ENCODE results near the gene ARID1B. TPM values are rescaled to one million over a fixed set of nuclear protein-coding genes. Genes with fewer than 3 reads are reported as not detected.
A peak's percentile ranks its signal among the peaks of the same experiment; 100 is the strongest.

Gene ARID1B
- total RNA-seq, 1 experiment from 2014 or later: 60.3 TPM

- Mint-ChIP-seq H3K4me1 (peaks cover 59% of the 10 kb centered on the region), H3K4me3 (no peak overlapping the region), H3K36me3 (peaks cover 4% of the 10 kb centered on the region; the same call in 1 of the 2 replicates), H3K27me3 (ENCODE audit: low read depth) (no peaks in the 10 kb centered on the region), H3K27ac (0 out of 2 replicates have a peak overlapping the region, but pooled peaks have one; percentile 24), H3K9me3 (no peaks in the 10 kb centered on the region)
- POLR2A ChIA-PET: no interaction called here
- DNase-seq (ENCODE audit: low spot score) (no peak), ATAC-seq (no peak)
- CTCF ChIA-PET: no interaction called here
- TF ChIP-seq MLX (CRISPR knock-in tag; IDR thresholded peaks at IDR 0.05) (no peak), ARID4B (CRISPR knock-in tag; IDR thresholded peaks at IDR 0.05; ENCODE audit: borderline replicate concordance) (no peak), ZNF416 (CRISPR knock-in tag; IDR thresholded peaks at IDR 0.05) (no peak), NR3C1 (CRISPR knock-in tag; conservative IDR thresholded peaks at IDR 0.05; ENCODE audit: low read depth) (no peak), NFATC4 (CRISPR knock-in tag; IDR thresholded peaks at IDR 0.05) (no peak), STAT6 (CRISPR knock-in tag; conservative IDR thresholded peaks at IDR 0.05; ENCODE audit: low read depth) (no peak), PRDM15 (CRISPR knock-in tag; IDR thresholded peaks at IDR 0.05) (no peak), SP1 (CRISPR knock-in tag; conservative IDR thresholded peaks at IDR 0.05) (no peak), NFYB (CRISPR knock-in tag; conservative IDR thresholded peaks at IDR 0.05; ENCODE audit: low read depth) (no peak), USF2 (CRISPR knock-in tag; IDR thresholded peaks at IDR 0.05) (no peak), MXD4 (CRISPR knock-in tag; IDR thresholded peaks at IDR 0.05; ENCODE audit: borderline replicate concordance) (no peak), ZSCAN18 (CRISPR knock-in tag; IDR thresholded peaks at IDR 0.05) (no peak), CREB1 (CRISPR knock-in tag; IDR thresholded peaks at IDR 0.05) (no peak), FOXP4 (CRISPR knock-in tag; IDR thresholded peaks at IDR 0.05) (no peak), ZNF281 (CRISPR knock-in tag; IDR thresholded peaks at IDR 0.05) (no peak)
Measured at GRCh38 chr6:157093536-157093935, 316.4 kb downstream of the ARID1B start.
